SKM-1 treated with dmso at 0.1 percent for 144 hours (cell line): ENCODE results near the gene ITGB2.
"Not testable (repeated sequence)": the region's sequence is repeated elsewhere in the genome, so short reads cannot be mapped to it uniquely, and the experiment has no call there.

Experiments used
- DNase-seq: peaks from one replicate; lab custom pipeline; 2025; ENCODE audit not compliant: unreplicated experiment; lab: John Stamatoyannopoulos, UW

ITGB2 gene

DNA sequence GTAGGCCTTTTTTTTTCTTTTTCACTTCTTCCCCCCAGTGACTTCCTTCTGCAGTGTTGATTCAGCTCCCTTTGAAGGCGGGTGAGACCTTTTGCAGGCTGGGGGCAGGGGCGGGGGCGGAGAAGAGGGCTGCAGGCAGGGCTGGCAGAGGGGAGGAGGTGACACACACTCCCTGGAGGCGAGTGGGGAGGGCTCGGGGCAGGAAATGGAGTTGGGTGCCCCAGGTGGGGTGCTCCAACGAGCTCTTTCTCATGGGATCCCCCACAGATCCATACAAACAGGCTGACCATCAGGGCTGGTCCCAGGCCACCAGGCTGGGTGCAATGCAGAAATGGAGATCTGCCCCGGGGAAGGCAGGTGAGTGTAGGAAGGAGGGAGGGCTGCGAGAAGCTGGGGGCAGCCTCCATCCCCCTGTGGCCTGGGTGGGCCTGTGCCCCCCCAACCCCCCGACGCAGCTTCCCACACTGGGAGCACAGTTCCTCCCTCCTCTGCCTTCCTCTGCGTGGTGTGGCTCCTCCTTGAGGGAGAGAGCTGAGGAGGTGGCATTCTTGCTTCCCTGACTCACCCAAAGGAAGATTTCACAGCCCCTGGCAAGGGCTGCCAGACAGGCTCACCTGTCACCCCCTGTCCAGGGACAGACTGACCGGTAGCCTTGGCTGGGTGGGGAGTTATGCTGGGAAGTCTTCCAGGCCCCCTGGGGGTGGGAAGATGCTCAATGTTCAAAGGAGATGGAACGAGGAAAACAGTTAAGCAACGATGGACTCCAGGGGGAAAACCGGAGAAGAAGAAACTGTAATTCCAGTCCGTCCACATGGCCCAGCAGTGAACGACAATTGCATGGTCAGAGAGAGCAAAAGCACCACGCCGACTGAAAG lies 7.1 kb upstream of the ITGB2 start:
- peak; percentile 71 for DNase-seq

DNA sequence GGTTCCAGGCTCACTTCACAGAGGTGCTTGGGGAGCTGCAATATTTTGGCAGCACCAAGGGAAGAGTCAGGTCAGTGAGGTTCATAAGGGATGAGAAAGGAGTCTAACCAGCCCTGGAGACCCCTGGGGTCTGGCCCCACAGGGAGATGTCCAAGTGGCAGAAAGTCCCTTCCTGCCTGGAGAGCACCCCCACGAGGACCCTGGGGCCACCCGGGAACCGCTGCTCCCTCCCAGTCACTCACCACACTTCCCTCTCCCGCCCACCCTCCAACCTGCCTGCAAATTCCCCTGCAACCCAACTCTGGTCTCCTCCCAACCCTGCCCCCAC lies 6.5 kb upstream of the ITGB2 start:
- no peak for DNase-seq

DNA sequence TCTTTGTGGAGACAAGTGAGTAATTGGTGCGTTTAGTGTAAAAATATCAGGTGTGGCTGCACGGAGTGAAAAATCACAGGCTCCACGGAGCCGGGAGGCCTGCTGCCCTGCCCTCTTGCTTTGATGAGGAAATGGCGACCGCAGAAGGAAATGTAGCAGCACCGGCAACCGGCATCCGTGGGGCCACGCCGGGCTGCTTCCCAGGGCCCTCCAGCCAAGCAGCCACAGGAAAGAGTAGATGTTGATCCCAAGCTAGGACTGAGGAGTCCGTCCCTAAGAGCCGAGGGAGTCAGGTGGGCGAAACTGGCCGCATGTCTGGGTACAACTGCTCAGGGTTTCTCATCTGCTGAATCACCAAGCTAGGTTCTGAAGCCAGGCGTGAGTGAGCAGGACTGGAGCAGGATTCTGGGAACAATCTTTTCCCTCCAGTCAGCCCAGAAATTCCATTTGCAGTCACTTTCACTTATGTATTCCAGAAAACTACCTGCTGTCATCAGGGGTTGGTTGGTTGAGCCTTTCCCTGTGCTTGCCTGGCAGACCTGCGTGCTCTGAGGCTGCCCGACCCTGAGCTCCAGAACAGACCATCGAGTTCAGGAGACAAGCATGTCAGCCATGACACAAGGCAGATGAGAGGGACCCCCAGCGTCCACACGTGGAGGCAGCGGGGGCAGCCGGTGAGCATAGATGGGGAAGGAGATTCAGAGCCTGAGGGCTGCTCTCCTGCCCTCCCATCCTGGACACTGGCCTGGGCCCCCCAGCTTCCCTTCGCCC lies 5.8 kb upstream of the ITGB2 start:
- DNase-seq: no peak

- peak; percentile 62 for DNase-seq
These were observed 4.7 kb upstream of the ITGB2 start for GRCh38 chr21:44925378-44925755.

DNA sequence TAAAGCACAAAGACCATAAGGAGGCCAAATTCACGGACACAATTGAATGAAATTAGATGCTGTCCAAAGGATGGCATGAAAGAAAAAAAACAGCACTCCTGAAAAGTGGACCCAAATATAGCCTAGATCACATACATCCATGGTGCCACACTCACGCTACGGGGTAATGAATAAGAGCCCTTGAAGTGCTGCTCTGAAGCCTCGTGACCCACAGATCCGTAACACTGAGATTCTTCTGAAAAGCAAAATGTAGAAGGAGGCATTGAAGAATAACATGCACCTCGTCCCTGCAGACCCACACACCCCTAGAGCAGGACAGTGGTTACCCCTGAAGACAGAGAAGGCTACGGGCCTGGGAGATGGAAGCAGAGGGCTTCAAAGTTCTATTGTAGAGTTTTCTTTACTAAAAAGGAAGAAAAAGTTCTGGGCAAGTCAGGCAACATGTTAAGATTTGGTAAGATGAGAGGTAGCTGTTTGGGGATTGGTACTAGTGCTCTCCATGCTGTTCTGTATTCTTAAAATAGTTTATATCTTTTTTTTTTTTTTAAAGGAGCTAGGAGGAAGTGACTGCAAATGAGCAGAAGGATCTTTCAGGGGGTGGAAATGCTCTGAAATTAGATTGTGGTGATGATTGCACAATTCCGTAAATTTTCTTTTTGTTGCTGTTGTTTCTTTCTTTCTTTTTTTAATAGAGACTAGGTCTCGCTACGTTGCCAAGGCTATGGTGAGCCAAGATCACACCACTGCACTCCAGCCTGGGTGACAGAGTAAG lies 4.1 kb upstream of the ITGB2 start:
- peak; percentile 83 for DNase-seq

DNA sequence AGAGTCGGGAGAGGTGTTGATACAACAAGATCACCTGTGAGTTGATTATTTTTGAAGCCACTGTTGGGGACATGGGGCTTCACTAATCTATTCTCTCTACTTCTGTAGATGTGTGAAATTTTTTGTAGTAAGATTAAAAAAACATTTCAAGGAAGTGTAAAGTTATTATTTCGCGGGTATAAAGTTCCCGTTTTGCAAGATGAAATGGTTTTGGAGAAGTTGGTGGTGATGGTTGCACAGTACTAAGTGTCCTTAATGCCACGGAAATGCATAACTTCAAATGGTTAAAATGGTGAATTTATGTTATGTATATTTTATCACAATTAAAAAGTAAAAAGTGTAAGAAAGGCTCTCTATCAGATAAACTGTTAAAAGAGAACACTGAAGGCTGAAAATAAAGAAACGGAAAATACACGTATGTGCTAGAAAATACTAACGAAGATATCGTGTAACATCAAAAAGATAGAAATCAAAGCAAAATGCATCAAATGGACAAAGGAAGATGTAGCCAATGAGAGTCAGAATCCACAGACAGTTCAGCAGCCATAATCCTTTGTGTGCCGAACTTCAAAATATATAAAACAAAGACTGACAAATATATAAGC lies 2.9 kb upstream of the ITGB2 start:
- DNase-seq: peak; percentile 22

DNA sequence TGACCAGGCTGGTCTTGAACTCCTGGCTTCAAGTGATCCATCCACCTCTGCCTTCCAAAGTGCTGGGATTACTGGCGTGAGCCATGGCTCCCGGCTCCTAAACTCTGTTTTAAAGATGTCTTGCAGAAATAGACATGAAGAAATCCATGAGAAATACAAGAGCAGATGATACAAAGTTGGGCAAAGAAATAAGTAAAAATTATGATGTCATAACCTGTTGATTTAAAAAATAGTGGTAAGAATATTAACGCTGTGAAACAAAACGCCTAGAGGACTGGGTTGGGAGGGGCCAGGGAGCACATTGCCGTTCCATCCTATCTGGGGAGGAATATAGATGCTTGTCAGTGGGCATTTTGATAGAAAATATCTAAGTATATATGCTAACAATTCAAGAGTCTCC lies 1.2 kb upstream of the ITGB2 start:
- DNase-seq: no peak

- no peak for DNase-seq
These were observed 596 bp downstream of the ITGB2 start for GRCh38 chr21:44919913-44920693.

DNA sequence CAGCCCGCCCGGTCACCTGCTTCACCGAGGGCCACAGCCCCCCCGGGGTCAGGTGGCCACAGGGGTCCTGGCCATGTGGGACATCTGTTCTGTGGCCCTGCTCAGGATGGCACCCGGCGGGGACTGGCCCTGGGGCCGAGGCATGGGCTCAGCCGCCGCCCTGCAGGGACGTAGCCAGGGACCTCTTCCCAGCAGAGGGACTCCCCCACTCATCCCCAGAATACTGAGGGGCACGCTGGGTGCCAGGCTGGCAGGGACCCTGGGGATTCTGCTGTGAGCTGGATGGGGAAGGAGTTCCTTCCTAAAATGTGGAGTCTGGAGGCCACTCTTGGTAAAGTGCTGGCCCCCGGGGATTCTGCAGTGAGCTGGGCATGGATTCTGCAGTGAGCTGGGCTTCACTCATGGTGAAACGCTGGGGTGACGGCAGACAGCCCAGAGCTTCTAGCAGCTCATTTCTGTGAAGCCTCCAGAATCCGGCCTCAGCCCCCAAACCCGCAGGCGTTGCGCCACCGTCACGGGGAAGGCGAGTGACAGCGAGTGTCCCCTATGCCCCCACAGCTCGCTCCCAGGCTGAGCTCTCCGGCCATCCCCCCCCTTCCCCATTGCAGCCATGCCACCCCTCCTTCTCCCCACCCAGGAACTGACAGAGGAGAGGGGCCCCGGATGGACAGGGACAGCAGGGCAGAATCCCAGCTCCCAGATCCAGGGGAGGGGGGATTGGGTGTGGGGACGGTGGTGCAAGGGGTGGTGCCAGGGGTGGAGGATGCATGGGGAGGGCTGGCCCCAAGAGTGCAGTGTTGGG lies 1.4 kb downstream of the ITGB2 start:
- peak; percentile 22 for DNase-seq

DNA sequence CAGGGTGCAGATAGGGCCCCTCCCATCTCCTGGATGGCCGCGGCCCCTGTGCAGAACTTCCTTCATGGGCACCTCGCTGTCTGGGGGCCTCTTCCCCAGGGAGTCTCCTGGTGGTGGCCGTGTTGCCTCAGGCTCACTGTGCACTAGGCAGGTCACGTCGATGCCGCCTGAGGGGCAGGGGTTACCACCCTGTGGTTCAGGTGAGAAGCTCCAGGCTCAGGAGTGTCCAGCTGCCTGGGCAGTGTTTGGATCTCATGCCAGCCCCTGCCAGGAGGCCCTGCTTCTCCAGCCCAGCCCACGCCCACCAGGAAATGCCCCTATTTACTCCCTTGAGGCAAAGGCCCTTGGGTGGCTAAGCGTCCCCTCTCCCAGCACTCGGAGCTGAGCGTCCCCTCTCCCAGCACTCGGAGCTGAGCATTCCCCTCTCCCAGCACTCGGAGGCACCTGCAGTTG lies 2.1 kb downstream of the ITGB2 start:
- no peak for DNase-seq

- no peak for DNase-seq
These were observed 2.6 kb downstream of the ITGB2 start for GRCh38 chr21:44918107-44918470.

DNA sequence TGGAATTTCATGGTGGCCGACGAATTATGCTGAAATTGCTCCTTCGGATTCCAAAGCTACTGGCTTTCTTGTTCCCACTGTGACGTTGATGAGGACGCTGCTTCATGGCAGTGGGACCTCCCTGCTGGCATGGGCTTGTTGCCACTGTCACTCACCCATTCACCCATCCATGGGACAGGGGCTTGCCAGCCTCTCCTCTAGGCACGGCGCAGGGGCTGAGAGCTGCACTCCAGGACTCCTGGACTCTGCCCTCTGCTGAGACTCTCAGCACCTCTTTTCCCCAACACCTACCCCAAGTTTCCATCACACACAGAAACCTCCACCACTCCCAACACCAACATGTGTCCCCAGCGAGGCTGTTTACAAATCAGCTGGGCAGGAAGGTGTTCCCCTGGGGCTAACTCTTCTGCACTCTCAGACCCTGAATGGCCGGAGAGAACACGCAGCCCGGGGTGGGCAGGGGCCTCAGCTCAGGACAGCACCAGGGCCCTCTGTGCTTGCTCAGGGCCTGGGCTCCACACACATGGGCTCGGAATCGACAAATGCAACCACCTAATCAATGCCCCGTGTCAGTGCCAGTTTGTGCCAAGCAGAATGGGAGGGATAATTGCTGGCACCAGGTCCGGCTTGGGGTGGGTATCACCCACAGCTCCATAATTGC lies 3.1 kb downstream of the ITGB2 start:
- DNase-seq: no peak

DNA sequence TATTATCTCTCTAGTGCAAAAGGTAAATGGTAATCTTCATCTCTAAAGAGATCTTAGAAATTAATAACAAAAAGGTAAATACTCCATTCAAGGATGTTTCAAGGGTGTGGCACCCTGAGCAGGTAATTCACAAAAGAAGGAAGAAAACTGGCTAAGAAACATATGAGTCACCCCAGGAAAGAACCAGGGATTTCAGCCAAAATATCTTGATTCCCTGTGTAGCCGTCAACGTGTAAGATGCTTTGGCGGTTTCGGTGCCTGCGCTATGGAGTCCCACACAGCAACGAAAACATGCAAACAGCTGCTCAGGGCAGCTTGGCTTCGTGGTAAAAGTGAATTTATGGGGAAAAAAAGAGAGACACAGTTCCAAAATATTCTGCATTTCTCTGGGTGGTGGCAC lies 3.7 kb downstream of the ITGB2 start:
- no peak for DNase-seq

DNA sequence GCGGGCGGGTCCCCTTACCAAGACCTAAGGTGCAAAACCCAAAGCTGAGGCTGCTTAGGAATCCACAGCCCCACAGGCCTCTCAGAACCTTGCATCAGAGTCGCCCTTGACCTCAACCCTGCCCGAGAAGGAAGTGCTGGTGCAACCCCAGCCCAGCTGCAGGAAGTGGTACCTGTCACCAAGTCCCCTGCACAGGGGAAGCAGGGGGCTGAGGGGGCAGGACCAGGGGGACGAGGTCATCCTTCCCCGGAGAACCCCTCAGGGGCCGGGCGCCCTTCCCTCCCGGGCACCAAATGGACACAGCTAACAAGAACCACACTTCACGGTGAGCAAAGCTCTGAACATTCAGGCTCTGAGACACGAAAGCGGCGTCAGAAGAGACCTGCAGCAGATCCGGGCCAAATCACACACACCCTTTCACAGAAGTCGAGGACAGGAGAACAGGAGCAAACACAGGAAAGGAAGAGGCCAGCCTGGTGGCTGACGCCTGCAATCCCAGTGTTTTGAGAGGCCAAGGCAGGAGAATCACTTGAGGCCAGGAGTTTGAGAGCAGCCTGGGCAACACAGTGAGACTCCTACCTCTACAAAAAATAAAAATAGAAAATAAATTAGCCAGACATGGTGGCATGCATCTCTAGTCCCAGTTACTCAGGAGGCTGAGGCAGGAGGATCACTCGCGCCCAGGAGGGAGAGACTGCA lies 6.4 kb downstream of the ITGB2 start:
- DNase-seq: peak; percentile 86

GRCh38 chr21:44913425-44914175 lies 7.1 kb downstream of the ITGB2 start:
- no peak for DNase-seq

- DNase-seq: not testable (repeated sequence)
These were observed 7.9 kb downstream of the ITGB2 start for GRCh38 chr21:44912506-44913412.

- DNase-seq: no peak
These were observed 8.6 kb downstream of the ITGB2 start for GRCh38 chr21:44912158-44912473.
